Mammary epithelial cell (primary cell): ENCODE data around the gene TMIGD3.

Source experiments
- CTCF ChIP-seq, 2 donors: IDR thresholded peaks in 1 of 2; conservative IDR thresholded peaks in 1 of 2; 2 replicates each; pipeline ENCODE4 v1.5.1; 2011 to 2012; ENCODE audit warnings: inconsistent platforms in 2 of 2, low read length in 2 of 2, mild to moderate bottlenecking in 2 of 2, control low read depth in 1 of 2, low read depth in 1 of 2; ENCODE audit not compliant: insufficient read depth in 1 of 2; ENCODE audit errors: extremely low read depth in 1 of 2
- EZH2 ChIP-seq: IDR thresholded peaks from 2 replicates; pipeline ENCODE4 v1.6.1; 2012; ENCODE audit warnings: low read length, inconsistent platforms, borderline replicate concordance

DNA sequence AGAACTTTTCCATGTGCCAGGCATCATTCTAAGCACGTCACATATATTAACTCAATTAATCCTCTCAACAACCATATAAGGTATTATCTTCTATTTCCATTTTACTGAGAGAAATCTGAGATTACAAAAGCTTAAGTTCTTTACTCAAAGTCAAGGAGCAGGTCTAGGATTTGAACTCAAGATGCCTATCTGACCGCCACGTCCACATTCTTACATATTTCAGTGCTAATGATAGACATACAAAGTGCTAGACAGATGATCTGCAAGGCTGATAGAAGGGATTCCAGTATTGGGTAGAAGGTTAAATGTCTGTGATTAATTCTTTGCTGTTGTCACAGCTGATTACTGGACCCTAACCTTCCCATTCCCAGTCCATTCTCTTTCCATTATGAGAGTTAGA is 49.7 kb downstream of the TMIGD3 start:
- TF ChIP-seq CTCF (conservative IDR thresholded peaks at IDR 0.05 in 1 of 2, IDR thresholded peaks at IDR 0.05 in 1 of 2; ENCODE audit: extremely low read depth in 1 of 2, insufficient read depth in 1 of 2, low read depth in 1 of 2, low read length in 2 of 2) (no peak), EZH2 (no peak)
